HCT116 (cell line): ENCODE data around the gene SPPL2B. TPM values are rescaled to one million over a fixed set of nuclear protein-coding genes. Genes with fewer than 3 reads are reported as not detected.

Source experiments
- ATAC-seq: fragments of 200-7000 bp; cut with Tn5 transposase; 2 replicates; pipeline ENCODE4 v1.9.1; 2020; ENCODE audit warnings: mild to moderate bottlenecking, moderate library complexity
- BruUV-seq: library from RNA; stranded (reverse); fragments of 400-500 nt; replicated peaks from 2 replicates; lab custom pipeline; 2021; lab: Mats Ljungman, UMichigan
- CTCF ChIA-PET: fragments of 300-600 bp; sonication (Branson Sonifier 250); formaldehyde crosslinking; loops from one replicate; lab custom pipeline; 2021; ENCODE audit warnings: antibody characterized with exemption; lab: Charles Lee
- POLR2A ChIA-PET: fragments of 300-600, 350-600 bp; sonication (Branson Sonifier 250); formaldehyde crosslinking; loops from one replicate; lab custom pipeline; 2021; ENCODE audit warnings: antibody characterized with exemption; lab: Charles Lee
- RAD21 ChIA-PET, 2 experiments: fragments of 300-600 bp; sonication (Branson Sonifier 250); formaldehyde crosslinking; loops; one replicate each; lab custom pipeline; 2023; ENCODE audit warnings: low total read pairs in 2 of 2; ENCODE audit not compliant: uncharacterized antibody in 2 of 2, unreplicated experiment in 2 of 2, low non-redundant PET in 1 of 2; lab: Charles Lee
- DNase-seq: peaks from one replicate; pipeline ENCODE4 v3.0.0-alpha.2; 2010; ENCODE audit warnings: low read depth, low spot score
- H2AFZ ChIP-seq: fragments of 200-600 bp; shearing (Covaris generic), sonication (generic); 2 replicates; pipeline ENCODE4 v1.6.1; 2017; ENCODE audit warnings: low read depth, mixed run types, mixed read lengths, antibody characterized with exemption, low read length; ENCODE audit not compliant: poor library complexity, severe bottlenecking
- H3K27ac ChIP-seq: 2 replicates; pipeline ENCODE4 v1.5.1; 2012; ENCODE audit warnings: low read depth, low read length
- H3K27me3 ChIP-seq: fragments of 200-600 bp; sonication (generic); 2 replicates; pipeline ENCODE4 v1.6.1; 2016; ENCODE audit warnings: mixed run types, low read length, mixed read lengths; ENCODE audit not compliant: insufficient read depth
- H3K36me3 ChIP-seq, 2 experiments: fragments of 200-500 bp in 1 of 2; fragments of 200-600 bp in 1 of 2; sonication (Bioruptor generic) in 1 of 2; sonication (generic) in 1 of 2; 2 replicates each; pipeline versions ENCODE4 v1.5.1 to v1.6.1; 2014 to 2016; ENCODE audit warnings: low read length in 2 of 2, inconsistent platforms in 1 of 2, mixed read lengths in 1 of 2, mixed run types in 1 of 2; ENCODE audit not compliant: insufficient read depth in 2 of 2, control insufficient read depth in 1 of 2
- H3K4me1 ChIP-seq, 2 experiments: fragments of 200-600 bp in 1 of 2; sonication (generic) in 1 of 2; 2 replicates each; pipeline versions ENCODE4 v1.5.1 to v1.6.1; 2012 to 2017; ENCODE audit warnings: low read length in 2 of 2, inconsistent platforms in 1 of 2, mild to moderate bottlenecking in 1 of 2, mixed read lengths in 1 of 2, mixed run types in 1 of 2, moderate library complexity in 1 of 2; ENCODE audit not compliant: insufficient read depth in 2 of 2, control insufficient read depth in 1 of 2
- H3K4me2 ChIP-seq: fragments of 200-600 bp; sonication (generic); 2 replicates; pipeline ENCODE4 v1.6.1; 2017; ENCODE audit warnings: mixed run types, low read length, mixed read lengths
- H3K4me3 ChIP-seq, 2 experiments: fragments of 200-600 bp in 1 of 2; sonication (generic) in 1 of 2; replicated peaks in 1 of 2; 2 replicates each; pipeline ENCODE4 v1.5.1; 2011 to 2016; ENCODE audit warnings: low read length in 2 of 2, control low read depth in 1 of 2, low read depth in 1 of 2, mild to moderate bottlenecking in 1 of 2, mixed read lengths in 1 of 2, mixed run types in 1 of 2
- H3K79me2 ChIP-seq: fragments of 200-600 bp; sonication (generic); 2 replicates; pipeline ENCODE4 v1.6.1; 2017; ENCODE audit warnings: mild to moderate bottlenecking, mixed run types, low read length, moderate library complexity, mixed read lengths; ENCODE audit not compliant: insufficient read depth
- H3K9ac ChIP-seq: fragments of 200-600 bp; sonication (generic); 2 replicates; pipeline ENCODE4 v1.6.1; 2016; ENCODE audit warnings: low read length, mixed read lengths
- H3K9me2 ChIP-seq: fragments of 200-600 bp; sonication (generic), shearing (Covaris generic); 2 replicates; pipeline ENCODE4 v1.6.1; 2017; ENCODE audit warnings: mixed run types, mild to moderate bottlenecking, moderate library complexity; ENCODE audit not compliant: insufficient read depth
- H3K9me3 ChIP-seq, 2 experiments: fragments of 200-500 bp in 1 of 2; fragments of 200-600 bp in 1 of 2; sonication (Bioruptor generic) in 1 of 2; sonication (generic) in 1 of 2; 2 replicates each; pipeline ENCODE4 v1.6.1; 2014 to 2017; ENCODE audit warnings: low read length in 2 of 2, mixed read lengths in 2 of 2, inconsistent platforms in 1 of 2, low read depth in 1 of 2, mild to moderate bottlenecking in 1 of 2, mixed run types in 1 of 2, moderate library complexity in 1 of 2; ENCODE audit not compliant: control insufficient read depth in 1 of 2, insufficient read depth in 1 of 2
- H4K20me1 ChIP-seq: fragments of 200-600 bp; sonication (generic), shearing (Covaris generic); 2 replicates; pipeline ENCODE4 v1.6.1; 2017; ENCODE audit warnings: mixed run types, mild to moderate bottlenecking, moderate library complexity; ENCODE audit not compliant: insufficient read depth
- ATF3 ChIP-seq: IDR thresholded peaks from 2 replicates; pipeline ENCODE4 v1.6.1; 2012
- EGR1 ChIP-seq: IDR thresholded peaks from 2 replicates; pipeline ENCODE4 v1.6.1; 2012; ENCODE audit warnings: low read depth
- EZH2phosphoT487 ChIP-seq: fragments of 200-600 bp; IDR thresholded peaks from 2 replicates; pipeline ENCODE4 v1.6.1; 2018; ENCODE audit warnings: antibody characterized with exemption, borderline replicate concordance
- FOSL1 ChIP-seq: IDR thresholded peaks from 2 replicates; pipeline ENCODE4 v1.6.1; 2012; ENCODE audit warnings: low read depth
- JUND ChIP-seq: IDR thresholded peaks from 2 replicates; pipeline ENCODE4 v1.6.1; 2012
- MAX ChIP-seq: IDR thresholded peaks from 2 replicates; pipeline ENCODE4 v1.6.1; 2012
- POLR2A ChIP-seq: IDR thresholded peaks from 2 replicates; pipeline ENCODE4 v1.7.0; 2011; ENCODE audit warnings: borderline replicate concordance; ENCODE audit not compliant: insufficient read depth, insufficient read length; ENCODE audit errors: extremely low read depth
- POLR2AphosphoS5 ChIP-seq: IDR thresholded peaks from 2 replicates; pipeline ENCODE4 v1.6.1; 2011; ENCODE audit warnings: mild to moderate bottlenecking, low read depth, low read length, moderate library complexity
- REST ChIP-seq: IDR thresholded peaks from 2 replicates; pipeline ENCODE4 v1.6.1; 2012; ENCODE audit warnings: low read depth
- SIN3A ChIP-seq: IDR thresholded peaks from 2 replicates; pipeline ENCODE4 v1.6.1; 2012; ENCODE audit warnings: low read depth
- SP1 ChIP-seq: IDR thresholded peaks from 2 replicates; pipeline ENCODE4 v1.6.1; 2012; ENCODE audit warnings: low read depth
- SRF ChIP-seq: IDR thresholded peaks from 2 replicates; pipeline ENCODE4 v1.6.1; 2012; ENCODE audit warnings: low read depth
- TCF7L2 ChIP-seq: IDR thresholded peaks from 2 replicates; pipeline ENCODE4 v1.7.0; 2011; ENCODE audit warnings: borderline replicate concordance, inconsistent platforms; ENCODE audit not compliant: insufficient read depth, insufficient read length; ENCODE audit errors: extremely low read depth
- YY1 ChIP-seq: IDR thresholded peaks from 2 replicates; pipeline ENCODE4 v1.6.1; 2011; ENCODE audit warnings: low read length, low read depth, moderate library complexity, mild to moderate bottlenecking; ENCODE audit not compliant: insufficient replicate concordance; ENCODE audit errors: extremely low read depth
- ZBTB33 ChIP-seq: IDR thresholded peaks from 2 replicates; pipeline ENCODE4 v1.6.1; 2011; ENCODE audit warnings: mild to moderate bottlenecking, low read length, moderate library complexity; ENCODE audit not compliant: insufficient replicate concordance; ENCODE audit errors: extremely low read depth
- ZFX ChIP-seq: fragments of 450-650 bp; IDR thresholded peaks from 2 replicates; pipeline ENCODE4 v1.6.1; 2017
- ZNF274 ChIP-seq: fragments of 200-500 bp; sonication (Bioruptor generic); IDR thresholded peaks from 2 replicates; pipeline ENCODE4 v1.6.1; 2014; ENCODE audit warnings: mild to moderate bottlenecking, low read depth, low read length, inconsistent platforms
- intact Hi-C: fragments of 100-400 bp; cut with micrococcal nuclease; formaldehyde crosslinking; loops from 2 replicates; pipeline ENCODE4 v1.10.0; 2022
- total RNA-seq: library from RNA; stranded (reverse); gene quantifications from one replicate; pipeline ENCODE4 v1.2.1, GENCODE V29; 2021; ENCODE audit not compliant: unreplicated experiment

Gene SPPL2B
- total RNA-seq, 1 experiment from 2014 or later = 83.1 TPM

GRCh38 chr19:2312820-2313501, 15.5 kb upstream of the SPPL2B start:
- no peaks in the 10 kb centered on the region for H3K36me3 ChIP-seq
- ChIA-PET POLR2A (no interaction called here), CTCF (no interaction called here), RAD21 (no interaction called here)
- H2AFZ ChIP-seq = no peak overlapping the region
- H3K4me3 ChIP-seq = no peak overlapping the region
- intact Hi-C loops = no loop called here
- H3K4me1 ChIP-seq = peaks cover 7 to 12% of the 10 kb centered on the region in 2 experiments
- H3K27me3 ChIP-seq = no peaks in the 10 kb centered on the region
- no peak for DNase-seq
- no peaks in the 10 kb centered on the region for H3K79me2 ChIP-seq
- TF ChIP-seq MAX (no peak), POLR2A (no peak), ZNF274 (no peak), SRF (no peak), ZBTB33 (no peak), EGR1 (no peak), REST (no peak), SP1 (no peak), POLR2AphosphoS5 (no peak), FOSL1 (no peak), EZH2phosphoT487 (no peak), ZFX (no peak), JUND (no peak), ATF3 (no peak), YY1 (no peak), SIN3A (no peak), TCF7L2 (no peak)
- no peak for ATAC-seq
- no peaks in the 10 kb centered on the region for H3K9me2 ChIP-seq
- no peak overlapping the region for H3K9ac ChIP-seq
- no TSS peak for BruUV-seq
- no peaks in the 10 kb centered on the region for H4K20me1 ChIP-seq
- no peaks in the 10 kb centered on the region; a peak in 1 of 4 replicates for H3K9me3 ChIP-seq
- no peak overlapping the region for H3K27ac ChIP-seq
- no peak overlapping the region for H3K4me2 ChIP-seq
